Cardiac muscle cell (in vitro differentiated cells and primary cell): ENCODE results near the gene GPR161. TPM values are rescaled to one million over a fixed set of nuclear protein-coding genes. Genes with fewer than 3 reads are reported as not detected.

ENCODE experiments used
- DNase-seq, 2 donors: peaks; one replicate each; pipeline versions ENCODE4 v3.0.0 to v3.0.0-alpha.2; 2010 to 2017; ENCODE audit warnings: low read depth in 1 of 2, low spot score in 1 of 2
- H3K27ac ChIP-seq: fragments of 200-600 bp; sonication (generic); 2 replicates; pipeline ENCODE4 v1.5.1; 2016
- H3K27me3 ChIP-seq: fragments of 200-600 bp; sonication (generic); 2 replicates; pipeline ENCODE4 v1.6.0; 2016; ENCODE audit warnings: control low read depth
- H3K36me3 ChIP-seq: fragments of 200-600 bp; sonication (generic); 2 replicates; pipeline ENCODE4 v1.5.1; 2016; ENCODE audit warnings: control low read depth
- H3K4me1 ChIP-seq: fragments of 200-600 bp; sonication (generic); 2 replicates; pipeline ENCODE4 v1.8.1; 2017; ENCODE audit warnings: low read depth, mild to moderate bottlenecking, mixed run types
- H3K4me3 ChIP-seq: fragments of 200-600 bp; sonication (generic); 2 replicates; pipeline ENCODE4 v1.5.1; 2016; ENCODE audit warnings: mild to moderate bottlenecking
- H3K9me3 ChIP-seq: fragments of 200-600 bp; sonication (generic); 2 replicates; pipeline ENCODE4 v1.5.1; 2017; ENCODE audit warnings: low read depth, mild to moderate bottlenecking, control low read depth
- CTCF ChIP-seq: IDR thresholded peaks from 2 replicates; pipeline ENCODE4 v1.5.1; 2012; ENCODE audit warnings: low read depth, mild to moderate bottlenecking, low read length
- polyA plus RNA-seq: library from polyadenylated mRNA; unstranded; fragments of >200 nt; fragmentation: Nextera tagmentation; extraction: Ambion mirVana; gene quantifications from 2 replicates; pipeline ENCODE4 v1.2.1, GENCODE V29; 2016
- total RNA-seq: library from RNA; depleted of rRNA; stranded (reverse); fragments of >200 nt; gene quantifications from 2 replicates; pipeline ENCODE4 v1.2.3, GENCODE V29; 2016

GPR161 gene
- total and polyA plus RNA-seq, 2 experiments from 2014 or later = 17.0 to 27.6 TPM

GRCh38 chr1:168054117-168054516, 82.6 kb downstream of the GPR161 start:
- no peak overlapping the region for H3K27ac ChIP-seq
- no peaks in the 10 kb centered on the region for H3K27me3 ChIP-seq
- H3K4me3 ChIP-seq = no peak overlapping the region
- peaks cover 10% of the 10 kb centered on the region for H3K36me3 ChIP-seq
- no peak for TF ChIP-seq CTCF
- no peak for DNase-seq
- no peaks in the 10 kb centered on the region for H3K9me3 ChIP-seq
- peaks cover 23% of the 10 kb centered on the region for H3K4me1 ChIP-seq

GRCh38 chr1:168053681-168054080, 83.0 kb downstream of the GPR161 start:
- Histone ChIP-seq H3K9me3 (no peaks in the 10 kb centered on the region), H3K36me3 (peaks cover 10% of the 10 kb centered on the region), H3K27ac (peak overlapping the region; percentile 78), H3K4me1 (peaks cover 23% of the 10 kb centered on the region), H3K27me3 (no peaks in the 10 kb centered on the region), H3K4me3 (no peak overlapping the region)
- peak in 1 of 2 donors; percentile 10 for DNase-seq
- TF ChIP-seq CTCF = no peak

GRCh38 chr1:168050880-168051279, 85.8 kb downstream of the GPR161 start:
- no peaks in the 10 kb centered on the region for H3K9me3 ChIP-seq
- H3K27ac ChIP-seq = peak overlapping the region; percentile 0
- peaks cover 23% of the 10 kb centered on the region for H3K4me1 ChIP-seq
- H3K36me3 ChIP-seq = peaks cover 12% of the 10 kb centered on the region
- no peaks in the 10 kb centered on the region for H3K27me3 ChIP-seq
- TF ChIP-seq CTCF = no peak
- peak in 1 of 2 donors; percentile 56 for DNase-seq
- no peak overlapping the region for H3K4me3 ChIP-seq

GRCh38 chr1:168050307-168050706, 86.4 kb downstream of the GPR161 start:
- no peak for TF ChIP-seq CTCF
- Histone ChIP-seq H3K27ac (peak overlapping the region; percentile 0), H3K36me3 (peaks cover 16% of the 10 kb centered on the region), H3K27me3 (no peaks in the 10 kb centered on the region), H3K9me3 (no peaks in the 10 kb centered on the region), H3K4me1 (peaks cover 28% of the 10 kb centered on the region), H3K4me3 (no peak overlapping the region)
- no peak for DNase-seq

- H3K4me3 ChIP-seq = no peak overlapping the region
- H3K27ac ChIP-seq = peak overlapping the region; percentile 44
- no peaks in the 10 kb centered on the region for H3K27me3 ChIP-seq
- no peaks in the 10 kb centered on the region for H3K9me3 ChIP-seq
- H3K36me3 ChIP-seq = peaks cover 34% of the 10 kb centered on the region
- DNase-seq = no peak
- peaks cover 12% of the 10 kb centered on the region for H3K4me1 ChIP-seq
- TF ChIP-seq CTCF = no peak
Observed at GRCh38 chr1:168045311-168045710, 91.4 kb downstream of the GPR161 start.

GRCh38 chr1:168042362-168042761, 94.4 kb downstream of the GPR161 start:
- peaks cover 34% of the 10 kb centered on the region for H3K36me3 ChIP-seq
- H3K4me1 ChIP-seq = peaks cover 12% of the 10 kb centered on the region
- TF ChIP-seq CTCF = no peak
- no peak overlapping the region for H3K4me3 ChIP-seq
- no peaks in the 10 kb centered on the region for H3K9me3 ChIP-seq
- H3K27ac ChIP-seq = no peak overlapping the region
- DNase-seq = no peak
- no peaks in the 10 kb centered on the region for H3K27me3 ChIP-seq
